NCI-H510A treated with DMSO at 0.1 percent for 48 hours (cell line): Measurements from ENCODE around the gene SOX5.
"Not testable (repeated sequence)": the region's sequence is repeated elsewhere in the genome, so short reads cannot be mapped to it uniquely, and the experiment has no call there.

ENCODE experiments used
- DNase-seq: peaks from one replicate; lab custom pipeline; 2025; lab: John Stamatoyannopoulos, UW

The SOX5 gene

GRCh38 chr12:23753628-23754365, 195.7 kb downstream of the SOX5 start:
- no peak for DNase-seq

DNA sequence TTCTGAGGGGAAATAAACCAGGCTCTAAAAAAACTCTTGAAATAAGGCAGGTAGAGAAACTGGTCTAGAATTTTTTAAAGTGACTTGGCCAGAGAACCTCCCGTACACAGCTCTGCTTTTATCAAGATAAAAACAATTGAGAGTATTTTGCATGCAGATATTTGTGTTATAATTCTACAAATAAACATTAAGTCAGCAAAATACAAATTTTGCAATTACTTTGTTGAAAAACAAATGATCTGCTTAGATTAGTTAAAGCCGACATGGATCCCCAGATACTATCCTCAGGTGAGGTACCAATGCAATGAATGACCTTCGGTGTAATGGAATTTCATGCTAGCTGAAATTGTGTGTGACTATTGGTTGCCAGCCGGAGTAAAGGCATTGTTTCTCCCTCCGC, 197.2 kb downstream of the SOX5 start:
- DNase-seq = no peak

DNA sequence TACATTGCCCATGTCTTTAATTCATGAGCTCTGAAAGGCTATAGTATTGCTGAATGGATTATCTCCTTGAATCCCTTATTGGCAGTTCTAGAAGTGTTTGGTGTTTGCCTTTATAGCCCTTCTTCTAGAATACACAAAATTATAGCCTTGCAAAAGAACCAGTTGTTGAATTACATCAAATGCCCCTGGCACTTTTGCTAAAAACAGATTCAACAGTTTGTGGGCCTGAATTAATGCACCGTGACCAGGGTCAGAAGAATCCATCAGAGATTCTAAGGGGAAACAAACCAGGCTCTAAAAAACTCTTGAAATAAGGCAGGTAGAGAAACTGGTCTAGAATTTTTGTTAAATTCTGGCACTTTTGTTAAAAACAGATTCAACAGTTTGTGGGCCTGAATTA, 197.8 kb downstream of the SOX5 start:
- no peak for DNase-seq

- no peak for DNase-seq
Measured at GRCh38 chr12:23750923-23751322, 198.5 kb downstream of the SOX5 start.

DNA sequence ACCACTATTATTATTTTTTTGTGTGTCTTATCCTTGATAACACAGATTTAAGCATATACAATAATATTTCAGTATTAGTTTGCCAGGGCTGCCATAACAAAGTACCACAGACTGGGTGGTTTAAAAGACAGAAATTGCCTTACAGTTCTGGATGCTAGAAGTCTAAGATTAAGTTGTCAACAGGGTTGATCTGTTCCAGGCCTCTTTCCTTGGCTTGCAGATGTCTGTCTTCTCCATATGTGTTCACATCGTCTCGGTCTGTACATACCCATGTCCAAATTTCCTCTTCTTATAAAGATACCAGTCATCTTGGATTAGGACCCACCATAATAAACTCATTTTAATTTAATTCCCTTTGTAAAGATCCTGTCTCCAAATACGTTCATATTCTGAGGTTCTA, 204.8 kb downstream of the SOX5 start:
- DNase-seq = no peak

DNA sequence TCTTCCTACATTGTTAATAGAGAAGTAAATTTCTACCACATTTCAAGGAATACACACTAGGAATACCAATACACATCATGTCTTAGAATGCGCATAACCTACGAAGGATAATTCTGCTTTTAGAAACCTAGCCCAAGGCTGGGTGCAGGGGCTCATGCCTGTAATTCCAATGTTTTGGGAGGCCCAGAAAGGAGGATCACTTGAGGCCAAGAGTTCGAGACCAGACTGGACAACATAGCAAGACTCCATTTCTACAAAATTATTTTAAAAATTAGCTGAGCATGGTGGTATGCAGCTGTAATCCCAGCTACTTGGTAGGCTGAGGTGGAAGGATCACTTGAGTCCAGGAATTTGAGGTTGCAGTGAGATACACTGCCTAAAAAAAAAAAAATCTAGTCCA, 206.9 kb downstream of the SOX5 start:
- no peak for DNase-seq

GRCh38 chr12:23731493-23731892, 218.0 kb downstream of the SOX5 start:
- DNase-seq = no peak

GRCh38 chr12:23731035-23731434, 218.4 kb downstream of the SOX5 start:
- no peak for DNase-seq

DNA sequence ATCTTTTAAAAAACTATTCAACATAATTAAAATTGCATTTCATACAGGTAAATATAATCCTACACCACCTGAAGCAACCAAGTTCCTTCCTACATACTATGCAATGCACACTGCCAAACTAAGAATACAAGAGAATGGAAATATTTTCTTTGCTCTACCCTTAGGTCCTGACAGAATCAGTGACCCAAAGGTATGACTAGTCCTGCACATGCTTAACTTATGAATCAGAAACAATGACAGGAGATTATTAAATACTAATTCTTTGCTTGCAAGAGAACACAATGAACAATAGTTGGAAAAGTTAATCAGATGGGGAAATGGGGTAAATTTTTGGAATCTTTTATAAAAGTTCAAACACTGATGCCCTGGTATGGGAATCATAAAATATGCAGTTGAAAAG, 220.1 kb downstream of the SOX5 start:
- no peak for DNase-seq

GRCh38 chr12:23726646-23727045, 222.8 kb downstream of the SOX5 start:
- DNase-seq = no peak

GRCh38 chr12:23722655-23723054, 226.8 kb downstream of the SOX5 start:
- no peak for DNase-seq

DNA sequence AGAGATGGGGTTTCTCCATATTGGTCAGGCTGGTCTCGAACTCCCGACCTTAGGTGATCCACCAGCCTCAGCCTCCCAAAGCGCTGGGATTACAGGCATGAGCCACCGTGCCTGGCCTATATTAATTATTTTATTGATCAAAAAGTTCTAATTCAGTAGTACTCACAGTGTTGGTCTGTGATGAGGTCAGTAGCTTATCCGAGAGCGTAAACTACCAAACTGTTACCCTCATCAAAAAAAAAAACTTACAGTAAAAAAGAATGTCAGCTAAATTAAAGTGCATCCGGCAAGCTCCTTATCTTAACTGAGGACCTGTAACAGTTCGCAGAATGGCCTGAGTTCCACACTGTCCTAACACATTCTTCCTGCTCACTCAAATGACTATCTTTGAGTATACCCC, 228.2 kb downstream of the SOX5 start:
- DNase-seq = no peak

DNA sequence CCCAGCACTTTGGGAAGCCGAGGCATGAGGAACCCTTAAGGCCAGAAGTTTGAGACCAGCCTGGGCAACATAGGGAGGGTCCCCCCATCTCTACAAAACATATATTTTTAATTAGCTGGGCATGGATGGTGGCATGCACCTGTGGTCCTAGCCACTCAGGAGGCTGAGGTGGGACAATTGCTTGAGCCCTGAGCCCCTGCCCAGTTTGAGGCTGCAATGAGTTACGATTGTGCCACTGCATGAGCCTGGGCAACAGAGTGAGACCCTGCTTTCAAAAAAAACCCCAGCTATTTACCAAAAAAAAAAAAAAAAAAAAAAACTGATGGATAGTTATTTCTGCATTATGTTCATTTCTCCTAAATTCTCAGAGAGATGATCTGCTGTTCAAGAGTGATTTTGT, 230.0 kb downstream of the SOX5 start:
- DNase-seq = no peak

GRCh38 chr12:23710361-23710760, 239.1 kb downstream of the SOX5 start:
- DNase-seq = not testable (repeated sequence)

GRCh38 chr12:23708185-23708837, 241.2 kb downstream of the SOX5 start:
- no peak for DNase-seq

GRCh38 chr12:23707270-23707669, 242.2 kb downstream of the SOX5 start:
- no peak for DNase-seq

DNA sequence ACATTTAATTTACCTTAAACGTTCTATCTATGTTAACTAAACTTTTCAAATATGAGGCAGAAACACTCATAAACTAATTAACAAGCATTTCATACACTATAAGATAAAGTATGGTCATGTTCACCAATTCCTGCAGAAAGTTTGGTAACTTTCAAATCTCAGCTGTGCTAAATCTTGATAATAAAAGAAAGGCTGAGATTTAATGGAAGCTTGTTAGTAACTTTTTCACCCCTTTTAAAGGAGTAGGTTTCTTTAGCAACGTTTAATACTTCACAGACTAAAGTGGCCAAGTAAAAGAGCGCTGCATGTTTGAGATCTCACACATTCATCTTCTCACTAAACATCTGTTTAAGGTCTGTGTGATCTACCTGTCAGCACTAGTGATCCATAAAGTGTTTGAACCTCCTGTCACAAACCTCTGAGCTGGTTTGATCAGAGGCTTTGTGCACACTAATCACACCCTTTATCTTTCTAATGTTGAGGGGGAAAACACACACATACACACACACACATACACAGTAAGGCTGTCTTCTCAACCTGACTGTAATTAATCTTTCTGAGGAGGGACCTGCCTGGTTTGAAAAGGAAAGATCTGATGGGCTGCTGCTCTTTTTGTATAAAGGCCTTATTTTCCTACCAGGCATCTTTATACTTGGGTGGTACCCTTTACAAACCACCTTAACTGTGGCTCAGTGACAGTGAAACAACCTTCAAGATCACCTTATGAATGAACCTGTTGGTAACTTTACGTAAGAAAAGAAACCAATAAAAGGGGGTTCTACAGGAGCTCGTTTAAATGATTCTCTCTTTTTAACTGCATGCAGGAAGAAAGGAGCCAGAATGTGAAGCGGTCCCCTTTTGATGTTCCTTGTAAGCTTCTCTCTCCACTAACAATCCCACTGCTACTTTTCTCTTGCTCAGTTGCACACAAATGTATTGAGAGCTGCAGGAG, 244.2 kb downstream of the SOX5 start:
- DNase-seq = no peak

GRCh38 chr12:23703051-23703450, 246.4 kb downstream of the SOX5 start:
- no peak for DNase-seq

GRCh38 chr12:23699031-23699430, 250.4 kb downstream of the SOX5 start:
- no peak for DNase-seq

DNA sequence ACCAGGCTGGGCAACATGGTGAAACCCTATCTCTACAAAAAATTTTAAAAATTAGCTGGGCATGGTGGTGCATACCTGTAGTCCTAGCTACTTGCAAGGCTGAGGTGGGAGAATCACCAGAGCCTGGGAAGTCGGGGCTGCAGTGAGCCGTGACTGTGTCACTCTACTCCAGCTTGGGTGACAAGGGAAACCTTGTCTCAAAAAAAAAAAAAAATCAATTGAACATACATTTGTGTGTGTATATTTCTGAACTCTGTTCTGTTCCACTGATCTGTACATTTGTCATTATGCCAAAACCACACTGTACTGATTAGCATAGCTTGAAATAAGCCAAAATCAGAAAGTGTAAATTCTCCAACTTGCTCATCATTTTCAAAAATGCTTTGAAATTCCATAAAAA, 254.6 kb downstream of the SOX5 start:
- DNase-seq = no peak

GRCh38 chr12:23694307-23694706, 255.2 kb downstream of the SOX5 start:
- DNase-seq = no peak

DNA sequence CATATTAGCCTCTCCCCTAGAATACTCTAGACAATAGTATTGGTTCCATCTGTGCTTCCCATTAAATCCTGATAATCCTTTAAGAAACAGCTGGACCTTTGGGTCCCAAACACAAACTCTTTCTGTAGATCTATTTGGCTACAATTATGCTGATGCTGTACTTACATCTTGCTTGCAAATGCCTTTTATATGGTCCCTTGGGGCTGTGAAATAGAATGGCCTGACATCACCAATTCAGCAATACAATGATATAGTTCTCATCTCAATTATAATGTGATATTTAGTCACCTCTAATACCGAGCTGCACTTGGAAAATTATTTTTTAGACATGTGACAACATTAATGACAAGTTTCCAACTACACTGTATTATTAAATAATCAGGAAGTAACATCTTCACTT, 261.5 kb downstream of the SOX5 start:
- DNase-seq = no peak

GRCh38 chr12:23686095-23686494, 263.4 kb downstream of the SOX5 start:
- DNase-seq = peak; percentile 22
